Smooth muscle cell (in vitro differentiated cells): Measurements from ENCODE around the gene RFXAP. TPM values are rescaled to one million over a fixed set of nuclear protein-coding genes. Genes with fewer than 3 reads are reported as not detected.

Source experiments
- DNase-seq: peaks from one replicate; lab custom pipeline; 2025; ENCODE audit not compliant: unreplicated experiment; lab: John Stamatoyannopoulos, UW
- H2AFZ ChIP-seq: fragments of 200-600 bp; sonication (generic); 2 replicates; pipeline ENCODE4 v1.6.0; 2016; ENCODE audit warnings: antibody characterized with exemption, low read depth, mild to moderate bottlenecking
- H3F3A ChIP-seq: fragments of 200-600 bp; sonication (generic); 2 replicates; pipeline ENCODE4 v1.6.0; 2017; ENCODE audit warnings: antibody characterized with exemption, low read depth
- H3K27ac ChIP-seq: fragments of 200-600 bp; sonication (generic); 2 replicates; pipeline ENCODE4 v1.5.1; 2016; ENCODE audit warnings: low read depth, mild to moderate bottlenecking
- H3K27me3 ChIP-seq: fragments of 200-600 bp; sonication (generic); 2 replicates; pipeline ENCODE4 v1.6.1; 2016; ENCODE audit warnings: low read depth, mild to moderate bottlenecking
- H3K36me3 ChIP-seq: fragments of 200-600 bp; sonication (generic); 2 replicates; pipeline ENCODE4 v1.5.1; 2016; ENCODE audit warnings: low read depth
- H3K4me1 ChIP-seq: fragments of 200-600 bp; sonication (generic); 2 replicates; pipeline ENCODE4 v1.5.1; 2016; ENCODE audit warnings: low read depth
- H3K4me2 ChIP-seq: fragments of 200-600 bp; sonication (generic); 2 replicates; pipeline ENCODE4 v1.6.0; 2016; ENCODE audit warnings: mild to moderate bottlenecking
- H3K4me3 ChIP-seq: fragments of 200-600 bp; sonication (generic); 2 replicates; pipeline ENCODE4 v1.5.1; 2016; ENCODE audit warnings: mild to moderate bottlenecking
- H3K79me2 ChIP-seq: fragments of 200-600 bp; sonication (generic); 2 replicates; pipeline ENCODE4 v1.6.0; 2016; ENCODE audit warnings: low read depth, mild to moderate bottlenecking
- H3K9ac ChIP-seq: fragments of 200-600 bp; sonication (generic); 2 replicates; pipeline ENCODE4 v1.6.0; 2016; ENCODE audit warnings: low read depth
- H3K9me3 ChIP-seq: fragments of 200-600 bp; sonication (generic); replicated peaks from 2 replicates; pipeline ENCODE4 v1.5.1; 2016; ENCODE audit warnings: low read depth
- H4K20me1 ChIP-seq: fragments of 200-600 bp; sonication (generic); 2 replicates; pipeline ENCODE4 v1.6.0; 2016; ENCODE audit warnings: low read depth
- CTCF ChIP-seq: fragments of 200-600 bp; sonication (generic); IDR thresholded peaks from 2 replicates; pipeline ENCODE4 v1.5.1; 2017; ENCODE audit warnings: borderline replicate concordance, mild to moderate bottlenecking, antibody characterized with exemption; ENCODE audit not compliant: insufficient read depth, poor library complexity, severe bottlenecking
- WGBS: methylation state at CpG from one replicate; pipeline ENCODE4 v1.1.7; 2016; ENCODE audit warnings: low lambda C conversion rate; 5-methylcytosine and 5-hydroxymethylcytosine counted together
- polyA plus RNA-seq: library from polyadenylated mRNA; unstranded; fragments of >200 nt; fragmentation: Nextera tagmentation; extraction: Ambion mirVana; gene quantifications from 2 replicates; pipeline ENCODE4 v1.2.1, GENCODE V29; 2016
- total RNA-seq: library from RNA; depleted of rRNA; stranded (reverse); fragments of >200 nt; gene quantifications from 2 replicates; pipeline ENCODE4 v1.2.3, GENCODE V29; 2014

Gene RFXAP
- total and polyA plus RNA-seq, 2 experiments from 2014 or later: 0.81 to 2.9 TPM

DNA sequence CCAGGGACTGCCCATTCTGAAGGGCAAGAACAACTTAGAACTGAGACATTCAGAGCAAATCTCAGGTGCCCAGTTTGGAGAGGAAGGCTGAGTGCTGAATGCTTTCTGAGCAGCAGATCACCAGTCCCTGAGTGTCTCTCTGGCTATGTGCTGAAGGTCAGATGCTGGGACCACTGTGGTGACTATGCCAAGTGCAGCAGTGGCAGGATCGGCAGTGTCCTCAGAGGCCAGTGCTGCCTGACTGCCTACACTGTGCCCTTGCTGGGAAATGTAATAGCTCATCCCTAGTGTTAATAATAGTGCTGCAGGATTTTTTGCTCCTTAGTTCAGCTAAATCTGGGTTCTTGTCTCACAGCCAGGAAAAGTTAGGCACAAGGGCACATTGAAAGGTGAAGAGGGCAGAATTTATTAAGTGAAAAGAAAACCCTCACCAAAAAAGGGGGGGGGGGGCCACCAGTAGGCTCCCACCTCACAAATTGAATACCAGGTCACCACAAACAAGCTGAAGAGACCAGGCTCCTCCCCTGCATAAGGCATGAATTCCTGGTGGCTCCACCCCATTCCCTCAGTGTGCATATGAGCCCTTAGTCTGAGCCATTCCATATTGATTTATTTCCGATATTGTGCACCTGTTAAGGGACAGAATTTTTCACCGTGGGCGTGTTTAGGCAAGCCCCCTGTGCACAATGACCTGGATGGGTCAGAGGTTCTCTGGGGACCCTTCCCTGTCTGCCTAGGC lies 18.5 kb downstream of the RFXAP start:
- no peaks in the 10 kb centered on the region for H3K27me3 ChIP-seq
- H2AFZ ChIP-seq: no peak overlapping the region
- H3F3A ChIP-seq: peaks cover 3% of the 10 kb centered on the region
- no peak overlapping the region for H3K4me2 ChIP-seq
- H4K20me1 ChIP-seq: no peaks in the 10 kb centered on the region
- 69% methylated on average over 4 of the region's 4 CpGs for WGBS
- no peaks in the 10 kb centered on the region for H3K79me2 ChIP-seq
- no peak for TF ChIP-seq CTCF
- DNase-seq: no peak
- no peaks in the 10 kb centered on the region for H3K9me3 ChIP-seq
- H3K36me3 ChIP-seq: no peaks in the 10 kb centered on the region
- H3K27ac ChIP-seq: no peak overlapping the region
- H3K4me3 ChIP-seq: no peak overlapping the region
- H3K4me1 ChIP-seq: no peaks in the 10 kb centered on the region
- H3K9ac ChIP-seq: no peak overlapping the region

DNA sequence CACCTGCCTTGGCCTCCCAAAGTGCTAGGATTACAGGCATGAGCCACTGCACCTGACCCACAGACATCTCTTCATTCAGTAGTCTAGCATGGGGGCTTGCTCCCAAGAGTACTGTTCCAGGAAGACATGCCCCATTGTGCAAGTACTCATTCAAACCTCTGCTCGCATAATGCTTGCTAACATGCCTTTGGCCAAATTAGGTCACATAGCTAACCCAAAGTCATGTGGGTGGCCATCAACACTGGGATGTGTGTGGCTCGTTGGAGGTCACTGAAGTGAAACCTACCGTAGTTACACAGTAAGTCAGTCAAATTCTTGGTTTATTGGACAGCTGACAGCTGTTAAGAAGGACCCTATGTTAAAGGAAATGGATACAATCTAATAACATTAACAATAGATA lies 20.3 kb downstream of the RFXAP start:
- Histone ChIP-seq H3K4me1 (no peaks in the 10 kb centered on the region), H3K36me3 (no peaks in the 10 kb centered on the region), H3K4me2 (no peak overlapping the region), H3K79me2 (no peaks in the 10 kb centered on the region), H3F3A (peaks cover 3% of the 10 kb centered on the region), H3K27ac (no peak overlapping the region), H2AFZ (no peak overlapping the region), H4K20me1 (no peaks in the 10 kb centered on the region), H3K27me3 (no peaks in the 10 kb centered on the region), H3K9ac (no peak overlapping the region), H3K9me3 (no peaks in the 10 kb centered on the region), H3K4me3 (no peak overlapping the region)
- TF ChIP-seq CTCF: no peak
- no peak for DNase-seq
- 39% methylated on average over 3 of the region's 3 CpGs for WGBS

DNA sequence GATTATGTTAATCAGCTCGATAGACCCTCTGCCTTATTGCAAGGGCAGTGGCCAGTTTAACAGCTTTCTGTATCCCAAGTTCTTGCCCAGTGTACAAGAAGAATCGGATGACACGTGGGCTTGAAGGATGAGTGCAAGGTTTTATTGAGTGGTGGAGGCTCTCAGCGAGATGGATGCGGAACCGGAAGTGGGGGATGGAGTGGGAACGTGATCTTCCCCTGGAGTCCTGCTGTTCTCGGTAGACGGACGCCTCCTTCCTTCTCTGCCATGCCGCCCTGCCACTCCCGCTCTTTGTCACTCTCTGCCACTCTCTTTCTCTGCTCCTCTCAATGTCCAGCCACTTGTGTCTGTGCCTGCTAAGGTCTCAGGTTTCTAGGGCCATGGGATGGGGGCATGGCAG lies 21.0 kb downstream of the RFXAP start:
- no peak overlapping the region for H3K4me3 ChIP-seq
- H3K36me3 ChIP-seq: no peaks in the 10 kb centered on the region
- H2AFZ ChIP-seq: no peak overlapping the region
- H3K27ac ChIP-seq: no peak overlapping the region
- H3K4me1 ChIP-seq: no peaks in the 10 kb centered on the region
- no peak overlapping the region for H3K9ac ChIP-seq
- TF ChIP-seq CTCF: no peak
- H3F3A ChIP-seq: peaks cover 3% of the 10 kb centered on the region
- WGBS: 80% methylated on average over 12 of the region's 12 CpGs
- H3K4me2 ChIP-seq: no peak overlapping the region
- no peaks in the 10 kb centered on the region for H3K79me2 ChIP-seq
- no peaks in the 10 kb centered on the region for H3K9me3 ChIP-seq
- DNase-seq: no peak
- no peaks in the 10 kb centered on the region for H4K20me1 ChIP-seq
- no peaks in the 10 kb centered on the region for H3K27me3 ChIP-seq

- Histone ChIP-seq H3K27me3 (no peaks in the 10 kb centered on the region), H3K4me2 (no peak overlapping the region), H3K9ac (no peak overlapping the region), H3K27ac (no peak overlapping the region), H2AFZ (no peak overlapping the region), H3K36me3 (no peaks in the 10 kb centered on the region), H4K20me1 (no peaks in the 10 kb centered on the region), H3K4me3 (no peak overlapping the region), H3F3A (peaks cover 3% of the 10 kb centered on the region), H3K4me1 (no peaks in the 10 kb centered on the region), H3K9me3 (no peaks in the 10 kb centered on the region), H3K79me2 (no peaks in the 10 kb centered on the region)
- 60% methylated on average over 3 of the region's 3 CpGs for WGBS
- DNase-seq: no peak
- TF ChIP-seq CTCF: no peak
These were observed 21.8 kb downstream of the RFXAP start for GRCh38 chr13:36840718-36841250.
